Chondrocyte (in vitro differentiated cells): Measurements from ENCODE around the gene TMTC1. TPM values are rescaled to one million over a fixed set of nuclear protein-coding genes. Genes with fewer than 3 reads are reported as not detected.

ENCODE experiments used
- DNase-seq: peaks from one replicate; pipeline ENCODE4 v3.0.0; 2021; ENCODE audit warnings: mixed read lengths, low spot score
- H3K27ac Mint-ChIP-seq: one replicate; pipeline ENCODE4 v1.8.0; 2021; ENCODE audit warnings: mild to moderate bottlenecking, moderate library complexity, mixed read lengths; ENCODE audit not compliant: unreplicated experiment
- H3K27me3 Mint-ChIP-seq: 2 replicates; pipeline ENCODE4 v1.8.0; 2021; ENCODE audit warnings: low read depth, mixed read lengths
- H3K36me3 Mint-ChIP-seq: 2 replicates; pipeline ENCODE4 v1.8.0; 2021; ENCODE audit warnings: low read depth, mixed read lengths
- H3K4me1 Mint-ChIP-seq: 2 replicates; pipeline ENCODE4 v1.8.0; 2021; ENCODE audit warnings: low read depth, mild to moderate bottlenecking, mixed read lengths
- H3K4me3 Mint-ChIP-seq: one replicate; pipeline ENCODE4 v1.8.0; 2021; ENCODE audit warnings: mild to moderate bottlenecking, moderate library complexity, mixed read lengths; ENCODE audit not compliant: unreplicated experiment
- H3K9me3 Mint-ChIP-seq: 2 replicates; pipeline ENCODE4 v1.8.0; 2021; ENCODE audit warnings: low read depth, mixed read lengths
- CTCF ChIP-seq: fragments of 200-600 bp; sonication (generic); IDR thresholded peaks from 2 replicates; pipeline ENCODE4 v1.5.0; 2021; ENCODE audit warnings: antibody characterized with exemption, mild to moderate bottlenecking, moderate library complexity
- total RNA-seq: library from RNA; stranded (reverse); gene quantifications from 3 replicates; pipeline ENCODE4 v1.2.1, GENCODE V29; 2021

Gene TMTC1
- total RNA-seq, 1 donor from 2014 or later = 25.2 TPM

- Mint-ChIP-seq H3K9me3 (no peaks in the 10 kb centered on the region), H3K27me3 (no peaks in the 10 kb centered on the region), H3K27ac (peak overlapping the region; percentile 92), H3K4me3 (peak overlapping the region; percentile 3), H3K4me1 (peaks cover 55% of the 10 kb centered on the region), H3K36me3 (peaks cover 2% of the 10 kb centered on the region)
- no peak for DNase-seq
- TF ChIP-seq CTCF = no peak
Observed at GRCh38 chr12:29741342-29742241, 42.1 kb downstream of the TMTC1 start.

- H3K27ac Mint-ChIP-seq = peak overlapping the region; percentile 38
Observed at GRCh38 chr12:29739279-29739991, 44.3 kb downstream of the TMTC1 start.

GRCh38 chr12:29738365-29738764 lies 45.4 kb downstream of the TMTC1 start:
- TF ChIP-seq CTCF = no peak
- Mint-ChIP-seq H3K9me3 (no peaks in the 10 kb centered on the region), H3K4me1 (peaks cover 64% of the 10 kb centered on the region), H3K27ac (no peak overlapping the region), H3K4me3 (no peak overlapping the region), H3K36me3 (peaks cover 2% of the 10 kb centered on the region), H3K27me3 (no peaks in the 10 kb centered on the region)
- no peak for DNase-seq

More at GRCh38 chr12:29739279-29739991, 44.3 kb downstream of the TMTC1 start:
- no peak for TF ChIP-seq CTCF
- peaks cover 2% of the 10 kb centered on the region for H3K36me3 Mint-ChIP-seq
- H3K4me3 Mint-ChIP-seq = no peak overlapping the region
- H3K27me3 Mint-ChIP-seq = no peaks in the 10 kb centered on the region
- H3K4me1 Mint-ChIP-seq = peaks cover 64% of the 10 kb centered on the region
- no peaks in the 10 kb centered on the region for H3K9me3 Mint-ChIP-seq
- no peak for DNase-seq

- no peaks in the 10 kb centered on the region for H3K9me3 Mint-ChIP-seq
- no peak overlapping the region for H3K27ac Mint-ChIP-seq
Observed at GRCh38 chr12:29737644-29738043, 46.1 kb downstream of the TMTC1 start.

More at GRCh38 chr12:29737644-29738043, 46.1 kb downstream of the TMTC1 start:
- peaks cover 2% of the 10 kb centered on the region for H3K36me3 Mint-ChIP-seq
- H3K4me3 Mint-ChIP-seq = no peak overlapping the region
- no peak for TF ChIP-seq CTCF
- DNase-seq = no peak
- no peaks in the 10 kb centered on the region for H3K27me3 Mint-ChIP-seq
- peaks cover 64% of the 10 kb centered on the region for H3K4me1 Mint-ChIP-seq
